HG02973 (cell line): Measurements from ENCODE around the gene MCF2.
A peak's percentile ranks its signal among the peaks of the same experiment; 100 is the strongest.

Source experiments
- ATAC-seq: cut with Tn5 transposase; IDR thresholded peaks from one replicate; pipeline ENCODE4 v1.9.1; 2021; ENCODE audit warnings: moderate library complexity; ENCODE audit not compliant: unreplicated experiment

Gene MCF2

GRCh38 chrX:139596068-139596467 is 111.9 kb downstream of the MCF2 start:
- no peak for ATAC-seq

- ATAC-seq = no peak
These were observed 122.4 kb downstream of the MCF2 start for GRCh38 chrX:139585613-139586012.

- ATAC-seq = no peak
These were observed 126.9 kb downstream of the MCF2 start for GRCh38 chrX:139581068-139581467.

- no peak for ATAC-seq
These were observed 141.0 kb downstream of the MCF2 start for GRCh38 chrX:139566981-139567380.

- ATAC-seq = no peak
These were observed 144.7 kb downstream of the MCF2 start for GRCh38 chrX:139563251-139563650.

GRCh38 chrX:139560221-139560620 is 147.7 kb downstream of the MCF2 start:
- ATAC-seq = no peak

- ATAC-seq = peak; percentile 59
These were observed 148.5 kb downstream of the MCF2 start for GRCh38 chrX:139559383-139560042.

- no peak for ATAC-seq
These were observed 152.8 kb downstream of the MCF2 start for GRCh38 chrX:139554991-139555675.

GRCh38 chrX:139554376-139554775 is 153.6 kb downstream of the MCF2 start:
- ATAC-seq = peak; percentile 33

- no peak for ATAC-seq
These were observed 163.4 kb downstream of the MCF2 start for GRCh38 chrX:139544591-139544990.

GRCh38 chrX:139543920-139544319 is 164.0 kb downstream of the MCF2 start:
- ATAC-seq = no peak

GRCh38 chrX:139542652-139543051 is 165.3 kb downstream of the MCF2 start:
- ATAC-seq = no peak

- peak; percentile 92 for ATAC-seq
These were observed 168.8 kb downstream of the MCF2 start for GRCh38 chrX:139538907-139539790.

GRCh38 chrX:139533444-139533843 is 174.5 kb downstream of the MCF2 start:
- no peak for ATAC-seq

- ATAC-seq = no peak
These were observed 175.1 kb downstream of the MCF2 start for GRCh38 chrX:139532834-139533233.
